ENCODE measurements around the gene PPP1R12B. TPM values are rescaled to one million over a fixed set of nuclear protein-coding genes. Genes with fewer than 3 reads are reported as not detected.

Gene PPP1R12B
- total and polyA plus RNA-seq, 5 experiments from 2014 or later: 4.6 to 29.8 (median 7.7) TPM

DNA sequence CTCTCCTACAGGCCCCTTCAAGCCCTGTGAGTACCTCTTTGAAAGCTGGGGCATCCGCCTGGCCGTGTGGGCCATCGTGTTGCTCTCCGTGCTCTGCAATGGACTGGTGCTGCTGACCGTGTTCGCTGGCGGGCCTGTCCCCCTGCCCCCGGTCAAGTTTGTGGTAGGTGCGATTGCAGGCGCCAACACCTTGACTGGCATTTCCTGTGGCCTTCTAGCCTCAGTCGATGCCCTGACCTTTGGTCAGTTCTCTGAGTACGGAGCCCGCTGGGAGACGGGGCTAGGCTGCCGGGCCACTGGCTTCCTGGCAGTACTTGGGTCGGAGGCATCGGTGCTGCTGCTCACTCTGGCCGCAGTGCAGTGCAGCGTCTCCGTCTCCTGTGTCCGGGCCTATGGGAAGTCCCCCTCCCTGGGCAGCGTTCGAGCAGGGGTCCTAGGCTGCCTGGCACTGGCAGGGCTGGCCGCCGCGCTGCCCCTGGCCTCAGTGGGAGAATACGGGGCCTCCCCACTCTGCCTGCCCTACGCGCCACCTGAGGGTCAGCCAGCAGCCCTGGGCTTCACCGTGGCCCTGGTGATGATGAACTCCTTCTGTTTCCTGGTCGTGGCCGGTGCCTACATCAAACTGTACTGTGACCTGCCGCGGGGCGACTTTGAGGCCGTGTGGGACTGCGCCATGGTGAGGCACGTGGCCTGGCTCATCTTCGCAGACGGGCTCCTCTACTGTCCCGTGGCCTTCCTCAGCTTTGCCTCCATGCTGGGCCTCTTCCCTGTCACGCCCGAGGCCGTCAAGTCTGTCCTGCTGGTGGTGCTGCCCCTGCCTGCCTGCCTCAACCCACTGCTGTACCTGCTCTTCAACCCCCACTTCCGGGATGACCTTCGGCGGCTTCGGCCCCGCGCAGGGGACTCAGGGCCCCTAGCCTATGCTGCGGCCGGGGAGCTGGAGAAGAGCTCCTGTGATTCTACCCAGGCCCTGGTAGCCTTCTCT lies 30.3 kb upstream of the PPP1R12B start:
- H3K4me1 Mint-ChIP-seq: no peaks in the 10 kb centered on the region
- POLR2A ChIA-PET: no interaction called here
- H3K27me3 Mint-ChIP-seq: peaks cover 0 to 8% (median 2%) of the 10 kb centered on the region in 5 donors
- no peaks in the 10 kb centered on the region for H3K9me3 Mint-ChIP-seq
- H3K36me3 Mint-ChIP-seq: no peaks in the 10 kb centered on the region
- no peak overlapping the region for H3K4me3 Mint-ChIP-seq
- no peak overlapping the region for H3K27ac Mint-ChIP-seq
- DNase-seq (no peak), ATAC-seq (no peak)

DNA sequence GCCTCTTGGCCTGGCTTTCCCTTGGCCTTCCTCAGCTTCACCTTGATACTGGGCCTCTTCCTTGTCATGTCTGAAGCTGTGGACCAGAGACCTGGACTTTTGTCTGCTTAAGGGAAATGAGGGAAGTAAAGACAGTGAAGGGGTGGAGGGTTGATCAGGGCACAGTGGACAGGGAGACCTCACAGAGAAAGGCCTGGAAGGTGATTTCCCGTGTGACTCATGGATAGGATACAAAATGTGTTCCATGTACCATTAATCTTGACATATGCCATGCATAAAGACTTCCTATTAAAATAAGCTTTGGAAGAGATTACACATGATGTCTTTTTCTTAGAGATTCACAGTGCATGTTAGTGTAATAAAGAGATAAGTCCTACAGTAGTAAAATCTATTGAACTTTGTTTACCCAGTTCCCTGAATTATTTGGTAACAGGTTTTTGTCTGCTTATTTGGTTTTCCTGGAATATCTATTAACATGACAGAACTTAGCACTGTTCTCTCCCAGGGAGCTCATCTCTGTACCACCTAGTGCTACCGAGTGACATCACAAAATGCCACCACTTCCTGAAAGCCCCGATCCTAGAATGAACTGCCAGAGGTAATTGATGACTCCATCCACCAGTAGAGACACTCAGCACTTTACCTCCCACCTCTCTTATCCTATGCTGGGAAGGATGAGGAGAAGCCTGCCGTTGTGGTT lies 29.0 kb upstream of the PPP1R12B start:
- POLR2A ChIA-PET: no interaction called here
- Mint-ChIP-seq H3K9me3 (no peaks in the 10 kb centered on the region), H3K27me3 (peaks cover 0 to 4% (median 2%) of the 10 kb centered on the region in 5 donors), H3K4me1 (no peaks in the 10 kb centered on the region), H3K36me3 (no peaks in the 10 kb centered on the region), H3K4me3 (no peak overlapping the region), H3K27ac (no peak overlapping the region)
- ATAC-seq (no peak), DNase-seq (no peak)

DNA sequence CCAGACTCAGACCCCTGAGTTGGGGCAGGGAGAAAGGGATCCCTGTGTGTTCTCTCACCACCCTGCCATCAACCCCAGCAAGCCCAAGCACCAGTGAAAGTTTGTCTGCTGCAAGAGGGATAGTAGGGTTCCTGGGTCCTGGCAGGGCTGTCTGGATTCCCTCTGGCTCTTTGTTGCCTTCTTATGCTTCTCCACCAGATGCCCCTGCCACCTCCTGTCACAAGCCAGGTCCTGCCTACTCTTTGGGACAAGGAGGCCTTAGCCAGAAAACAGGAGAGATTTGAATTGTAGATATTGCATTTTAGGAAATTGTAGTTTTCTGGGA lies 28.5 kb upstream of the PPP1R12B start:
- DNase-seq (no peak), ATAC-seq (no peak)
- H3K4me3 Mint-ChIP-seq: no peak overlapping the region
- H3K27me3 Mint-ChIP-seq: peaks cover 0 to 4% (median 2%) of the 10 kb centered on the region in 5 donors
- no peaks in the 10 kb centered on the region for H3K36me3 Mint-ChIP-seq
- H3K4me1 Mint-ChIP-seq: no peaks in the 10 kb centered on the region
- no peaks in the 10 kb centered on the region for H3K9me3 Mint-ChIP-seq
- peak overlapping the region in 1 of 10 donors; percentile 46 for H3K27ac Mint-ChIP-seq
- POLR2A ChIA-PET: no interaction called here

DNA sequence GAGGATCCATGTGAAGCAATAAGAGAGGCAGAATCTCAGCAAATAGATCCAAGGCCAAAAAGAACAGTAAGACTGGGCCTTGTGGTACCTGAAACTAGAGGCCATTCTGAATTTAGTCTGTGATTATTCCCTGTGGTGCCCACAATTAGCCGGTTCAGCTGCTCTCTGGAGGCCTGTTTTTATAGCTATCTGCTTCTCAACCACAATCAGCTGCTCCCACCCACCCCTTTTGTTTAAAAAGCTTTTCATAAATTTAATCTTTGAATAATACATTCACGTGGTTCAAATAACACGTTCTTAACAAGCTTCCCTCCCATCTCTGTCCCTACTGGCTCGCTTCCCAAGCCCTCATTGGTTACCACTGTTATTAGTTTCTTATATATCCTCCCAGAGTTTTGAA lies 24.8 kb upstream of the PPP1R12B start:
- Mint-ChIP-seq H3K27ac (no peak overlapping the region), H3K27me3 (no peaks in the 10 kb centered on the region), H3K4me1 (no peaks in the 10 kb centered on the region), H3K36me3 (no peaks in the 10 kb centered on the region), H3K9me3 (no peaks in the 10 kb centered on the region), H3K4me3 (no peak overlapping the region)
- ATAC-seq: no peak
- POLR2A ChIA-PET: no interaction called here
- DNase-seq: no peak

DNA sequence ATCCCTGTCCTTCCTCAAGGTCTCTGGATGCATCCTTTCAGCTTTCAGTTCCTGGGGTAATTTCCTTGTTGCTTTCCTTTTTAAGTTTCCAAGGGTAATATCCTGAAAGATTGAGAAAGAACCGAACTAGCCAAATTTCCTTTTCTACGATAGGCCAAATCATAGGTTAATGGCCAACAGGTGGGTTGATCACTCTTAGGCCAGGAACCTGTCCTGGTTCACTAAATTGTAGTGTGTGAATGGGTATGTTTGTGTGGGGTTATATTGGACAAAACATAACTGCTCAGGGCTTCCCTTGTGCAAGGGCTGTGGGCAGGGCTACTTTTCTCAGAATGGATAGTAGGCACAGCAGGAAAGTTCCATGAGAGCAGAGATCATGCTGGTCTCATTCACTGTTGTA lies 23.9 kb upstream of the PPP1R12B start:
- no peak overlapping the region for H3K4me3 Mint-ChIP-seq
- POLR2A ChIA-PET: no interaction called here
- H3K36me3 Mint-ChIP-seq: peaks cover 0 to 2% (median 0%) of the 10 kb centered on the region in 3 donors
- DNase-seq: no peak
- no peak overlapping the region for H3K27ac Mint-ChIP-seq
- H3K9me3 Mint-ChIP-seq: no peaks in the 10 kb centered on the region
- H3K27me3 Mint-ChIP-seq: no peaks in the 10 kb centered on the region
- no peak for ATAC-seq
- H3K4me1 Mint-ChIP-seq: no peaks in the 10 kb centered on the region

DNA sequence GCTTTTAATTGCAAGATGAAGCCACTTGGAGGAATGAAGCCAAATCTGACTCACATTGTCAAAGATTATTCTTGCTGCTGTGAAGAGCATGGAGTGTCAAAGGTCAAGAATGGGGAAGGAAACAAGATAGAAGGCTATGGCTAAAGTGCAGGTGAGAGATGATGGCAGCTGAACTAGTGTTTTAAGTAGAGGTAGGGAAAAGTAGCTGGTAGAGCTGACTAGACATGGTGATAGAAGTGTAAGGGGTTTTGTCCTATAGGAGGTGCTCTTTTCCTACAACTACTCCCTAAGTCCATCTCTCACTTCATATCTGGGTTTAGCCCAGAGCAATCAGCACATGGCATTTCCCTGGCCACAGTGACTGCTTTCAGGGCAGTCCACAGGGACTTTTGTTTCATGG lies 18.6 kb upstream of the PPP1R12B start:
- peak overlapping the region in 1 of 10 donors; percentile 6 for H3K27ac Mint-ChIP-seq

DNA sequence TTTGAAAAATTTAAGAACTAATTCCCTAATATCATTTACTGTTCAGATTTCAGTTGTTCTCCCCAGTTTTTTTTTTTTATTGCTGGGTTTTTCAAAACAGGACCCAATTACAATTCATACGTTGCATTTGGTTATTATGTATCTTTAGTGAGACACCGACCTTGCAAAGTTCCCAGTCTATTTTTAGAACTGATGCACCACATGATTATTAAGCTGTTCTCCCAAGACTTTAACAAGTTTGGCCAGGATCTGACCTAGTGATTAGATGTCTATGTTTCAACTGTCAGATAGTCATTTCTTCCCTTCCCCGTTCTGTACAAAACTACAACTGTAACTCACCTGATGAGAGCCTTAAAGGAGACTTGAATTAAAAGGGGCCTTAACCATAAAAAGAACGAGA lies 14.6 kb upstream of the PPP1R12B start:
- no peaks in the 10 kb centered on the region for H3K9me3 Mint-ChIP-seq
- ATAC-seq: no peak
- DNase-seq: no peak
- H3K36me3 Mint-ChIP-seq: peaks cover 5 to 50% (median 14%) of the 10 kb centered on the region in 3 donors
- H3K27me3 Mint-ChIP-seq: no peaks in the 10 kb centered on the region
- POLR2A ChIA-PET: no interaction called here
- H3K4me1 Mint-ChIP-seq: no peaks in the 10 kb centered on the region
- H3K27ac Mint-ChIP-seq: no peak overlapping the region
- no peak overlapping the region for H3K4me3 Mint-ChIP-seq

More for the DNA sequence above, 18.6 kb upstream of the PPP1R12B start:
- Mint-ChIP-seq H3K4me3 (no peak overlapping the region), H3K4me1 (no peaks in the 10 kb centered on the region), H3K27me3 (no peaks in the 10 kb centered on the region), H3K9me3 (no peaks in the 10 kb centered on the region), H3K36me3 (peaks cover 5 to 45% (median 14%) of the 10 kb centered on the region in 3 donors)
- no peak for ATAC-seq
- POLR2A ChIA-PET: no interaction called here
- DNase-seq: no peak

DNA sequence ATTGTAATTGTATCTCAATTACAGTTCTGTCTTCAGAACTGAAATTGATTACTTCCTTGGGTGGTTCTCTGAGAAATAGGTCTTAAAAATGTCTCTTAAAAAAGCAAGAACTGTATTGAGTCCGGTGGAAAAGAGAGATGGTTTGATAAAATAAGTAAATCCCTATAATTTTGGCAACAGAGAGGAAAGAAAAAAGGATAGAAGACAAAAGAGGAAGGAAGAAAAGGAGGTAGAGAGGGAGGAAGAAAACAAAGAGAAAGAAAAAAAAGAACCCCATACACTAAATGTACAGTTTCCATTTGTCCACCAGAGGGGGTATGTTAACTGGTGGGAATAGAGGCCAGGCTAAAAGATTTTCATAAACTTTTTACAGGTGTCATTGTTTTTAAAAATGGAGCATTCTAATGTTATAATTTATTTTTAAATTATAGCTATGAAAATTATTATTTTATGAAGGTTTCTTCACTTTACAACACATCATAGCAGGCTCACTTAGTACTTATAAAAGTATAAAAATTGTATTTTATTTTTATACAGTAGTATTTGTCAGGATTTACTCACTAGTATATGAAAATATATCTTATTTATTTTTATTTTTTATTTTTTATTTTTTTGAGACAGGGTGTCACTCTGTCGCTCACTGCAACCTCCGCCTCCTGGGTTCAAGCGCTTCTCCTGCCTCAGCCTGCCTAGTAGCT lies 4.7 kb upstream of the PPP1R12B start:
- no peaks in the 10 kb centered on the region for H3K9me3 Mint-ChIP-seq
- POLR2A ChIA-PET: interaction anchor here (0.7 kb wide), 1 partner anchor 221 kb away, joined by 3 read pairs; no protein-coding TSS in a partner anchor
- peaks cover 0 to 2% (median 0%) of the 10 kb centered on the region in 5 donors for H3K27me3 Mint-ChIP-seq
- peak overlapping the region; percentile 9 to 74 (median 59) for H3K4me3 Mint-ChIP-seq
- DNase-seq (peak in 5 of 10 donors; percentile 6 to 66 (median 58)), ATAC-seq (no peak)
- peak overlapping the region in 6 of 10 donors; percentile 66 to 90 (median 70) for H3K27ac Mint-ChIP-seq
- H3K4me1 Mint-ChIP-seq: peaks cover 22 to 35% (median 29%) of the 10 kb centered on the region in 4 donors
- H3K36me3 Mint-ChIP-seq: peaks cover 0 to 3% (median 0%) of the 10 kb centered on the region in 3 donors

DNA sequence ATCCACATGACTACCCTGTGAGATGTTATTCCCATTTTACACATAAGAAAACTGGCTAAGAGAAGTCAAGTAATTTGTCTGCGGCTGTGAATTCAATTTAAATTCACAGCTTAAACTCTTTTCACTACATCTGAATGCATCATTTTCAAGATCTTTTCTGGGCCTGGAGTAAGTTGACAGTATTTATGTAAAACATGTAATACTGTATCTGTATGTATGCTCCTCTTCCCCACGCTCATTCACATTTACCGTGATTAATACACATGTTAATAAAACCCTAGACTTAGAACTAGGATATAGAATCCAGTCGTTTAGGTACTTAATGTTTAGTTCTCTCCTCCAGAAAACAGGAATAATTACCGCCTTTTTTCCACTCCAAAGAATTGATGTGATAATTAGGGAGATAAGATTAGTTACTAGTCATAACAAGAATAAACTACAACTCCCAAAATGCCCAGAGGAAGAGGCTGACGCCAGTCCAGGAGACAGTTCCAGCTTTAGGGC lies 442 bp upstream of the PPP1R12B start:
- no peaks in the 10 kb centered on the region for H3K9me3 Mint-ChIP-seq
- peak overlapping the region; percentile 67 to 96 (median 94) for H3K27ac Mint-ChIP-seq
- H3K36me3 Mint-ChIP-seq: no peaks in the 10 kb centered on the region
- POLR2A ChIA-PET: interaction anchor here (0.6 to 1.8 kb wide), 3 partner anchors 13 to 286 kb away, joined by 3 to 9 read pairs (median 4); partner anchors contain the start of gene PTPN7
- no peaks in the 10 kb centered on the region for H3K27me3 Mint-ChIP-seq
- H3K4me1 Mint-ChIP-seq: peaks cover 18 to 43% (median 31%) of the 10 kb centered on the region in 4 donors
- H3K4me3 Mint-ChIP-seq: peak overlapping the region; percentile 83 to 99 (median 94)
- ATAC-seq (no peak), DNase-seq (no peak)

DNA sequence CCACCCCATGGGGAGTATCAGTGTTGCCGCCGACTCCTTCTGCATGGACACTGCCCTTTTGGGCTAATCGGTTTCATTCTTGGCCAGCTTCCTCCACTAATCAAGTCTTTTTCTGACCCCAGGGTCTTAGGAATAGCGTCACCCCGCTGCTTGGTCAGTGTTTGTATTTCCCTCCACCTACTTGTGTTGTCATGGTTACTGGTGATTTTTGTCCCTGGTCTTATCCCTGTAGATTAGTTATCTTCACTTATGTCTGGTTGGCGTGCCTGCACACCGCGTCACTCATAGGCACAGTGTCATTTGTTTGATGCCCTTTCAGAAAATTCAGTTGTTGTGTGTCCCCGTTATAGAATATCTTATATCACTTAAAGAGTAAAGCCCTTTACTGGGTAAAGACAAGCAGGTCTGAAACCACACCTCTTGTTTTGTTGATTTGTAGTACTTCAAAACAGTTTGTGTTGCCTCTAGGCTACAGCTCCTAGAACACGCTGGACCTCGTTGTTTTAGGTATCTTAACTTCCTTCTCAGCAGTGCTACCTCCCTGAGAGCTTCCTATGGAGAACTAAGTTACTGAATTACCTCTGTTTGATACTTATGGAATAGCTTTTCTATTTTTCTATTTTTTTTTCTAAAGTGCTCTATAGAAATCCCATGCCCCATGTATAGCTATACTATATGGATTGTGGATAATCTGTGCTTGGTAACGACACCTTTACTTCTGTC lies 868 bp downstream of the PPP1R12B start:
- no peak for ATAC-seq
- POLR2A ChIA-PET: interaction anchor here (1.5 to 1.8 kb wide), 2 partner anchors 12 to 189 kb away, joined by 4 to 9 read pairs; partner anchors contain the start of gene PTPN7
- H3K4me1 Mint-ChIP-seq: peaks cover 19 to 40% (median 27%) of the 10 kb centered on the region in 4 donors
- H3K4me3 Mint-ChIP-seq: peak overlapping the region; percentile 83 to 99 (median 94)
- DNase-seq: peak in 1 of 10 donors; percentile 12
- H3K27me3 Mint-ChIP-seq: no peaks in the 10 kb centered on the region
- H3K36me3 Mint-ChIP-seq: no peaks in the 10 kb centered on the region
- no peaks in the 10 kb centered on the region for H3K9me3 Mint-ChIP-seq
- H3K27ac Mint-ChIP-seq: peak overlapping the region; percentile 67 to 96 (median 85)

DNA sequence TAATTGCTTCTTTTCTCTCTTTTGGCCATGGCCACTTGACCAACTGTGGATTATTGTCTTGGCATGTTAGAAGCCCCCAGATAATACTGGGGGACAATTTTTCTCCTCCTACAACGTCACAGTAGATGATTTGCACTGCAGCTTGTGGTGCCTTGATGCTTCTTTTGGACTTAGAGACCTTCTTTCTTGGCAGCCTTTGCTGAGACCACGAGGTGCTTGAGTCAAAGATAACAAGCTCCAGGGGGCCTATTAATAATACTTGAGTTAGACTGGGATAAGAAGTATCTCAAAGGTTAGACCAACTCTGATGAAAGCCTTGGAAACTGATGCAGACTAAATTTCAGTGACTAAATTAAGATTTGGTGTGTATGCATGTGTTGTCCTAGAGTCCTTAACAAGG lies 3.2 kb downstream of the PPP1R12B start:
- Mint-ChIP-seq H3K27ac (no peak overlapping the region), H3K4me3 (no peak overlapping the region), H3K27me3 (no peaks in the 10 kb centered on the region), H3K4me1 (peaks cover 29 to 40% (median 34%) of the 10 kb centered on the region in 4 donors), H3K9me3 (no peaks in the 10 kb centered on the region), H3K36me3 (no peaks in the 10 kb centered on the region)
- ATAC-seq: no peak
- POLR2A ChIA-PET: interaction anchor here (0.7 kb wide), 1 partner anchor 655 kb away, joined by 4 read pairs; no protein-coding TSS in a partner anchor
- no peak for DNase-seq

Data from naive thymus-derived CD8-positive, alpha-beta T cell (primary cell).